HL-60 (cell line): ENCODE measurements around the gene GRK5.

Experiments
- DNase-seq, 2 experiments: peaks; one replicate each; pipeline ENCODE4 v3.0.0-alpha.2; 2010 to 2020; ENCODE audit warnings: low read depth in 1 of 2, low spot score in 1 of 2
- H3K27ac ChIP-seq: fragments of 250-450 bp; sonication (Bioruptor Pico); replicated peaks from 2 replicates; pipeline ENCODE4 v1.5.1; 2020; ENCODE audit warnings: mild to moderate bottlenecking, moderate library complexity
- H3K27me3 ChIP-seq: fragments of 250-450 bp; sonication (Bioruptor Pico); 2 replicates; pipeline ENCODE4 v1.5.1; 2021; ENCODE audit warnings: mild to moderate bottlenecking, moderate library complexity; ENCODE audit not compliant: insufficient read depth, poor library complexity, severe bottlenecking
- H3K4me3 ChIP-seq: replicated peaks from 2 replicates; pipeline ENCODE4 v1.5.1; 2011; ENCODE audit warnings: mild to moderate bottlenecking, control low read depth, low read length; ENCODE audit not compliant: insufficient read depth
- CTCF ChIP-seq: IDR thresholded peaks from one replicate; pipeline ENCODE4 v1.5.1; 2011; ENCODE audit warnings: low read length, control low read depth, inconsistent platforms; ENCODE audit not compliant: insufficient read depth
- GABPA ChIP-seq: IDR thresholded peaks from 2 replicates; pipeline ENCODE4 v1.6.1; 2012; ENCODE audit warnings: low read depth
- POLR2AphosphoS5 ChIP-seq: IDR thresholded peaks from 2 replicates; pipeline ENCODE4 v1.6.1; 2012; ENCODE audit warnings: low read depth
- REST ChIP-seq: IDR thresholded peaks from 2 replicates; pipeline ENCODE4 v1.6.1; 2012; ENCODE audit warnings: low read depth; ENCODE audit not compliant: insufficient replicate concordance
- SPI1 ChIP-seq: IDR thresholded peaks from 2 replicates; pipeline ENCODE4 v1.6.1; 2012; ENCODE audit warnings: low read depth, mild to moderate bottlenecking, borderline replicate concordance

Gene GRK5

GRCh38 chr10:119247550-119247894 lies 40.2 kb downstream of the GRK5 start:
- Histone ChIP-seq H3K27ac (no peak overlapping the region), H3K27me3 (no peaks in the 10 kb centered on the region), H3K4me3 (no peak overlapping the region)
- TF ChIP-seq REST = no peak
- TF ChIP-seq SPI1 = no peak
- no peak for TF ChIP-seq GABPA
- no peak for TF ChIP-seq CTCF
- no peak for TF ChIP-seq POLR2AphosphoS5
- DNase-seq = no peak

- DNase-seq = no peak
- no peaks in the 10 kb centered on the region for H3K27me3 ChIP-seq
- TF ChIP-seq SPI1 (no peak), REST (no peak), CTCF (no peak), POLR2AphosphoS5 (no peak), GABPA (no peak)
- no peak overlapping the region for H3K4me3 ChIP-seq
- no peak overlapping the region for H3K27ac ChIP-seq
These were observed 40.8 kb downstream of the GRK5 start for GRCh38 chr10:119248184-119248583.

GRCh38 chr10:119248681-119249080 lies 41.3 kb downstream of the GRK5 start:
- no peak for TF ChIP-seq SPI1
- H3K4me3 ChIP-seq = no peak overlapping the region
- H3K27me3 ChIP-seq = no peaks in the 10 kb centered on the region
- H3K27ac ChIP-seq = no peak overlapping the region
- no peak for DNase-seq

- DNase-seq = no peak
These were observed 43.4 kb downstream of the GRK5 start for GRCh38 chr10:119250641-119251314.

More at GRCh38 chr10:119250641-119251314, 43.4 kb downstream of the GRK5 start:
- Histone ChIP-seq H3K27me3 (no peaks in the 10 kb centered on the region), H3K4me3 (no peak overlapping the region), H3K27ac (no peak overlapping the region)
- TF ChIP-seq REST (no peak), CTCF (no peak), GABPA (no peak), POLR2AphosphoS5 (no peak), SPI1 (no peak)
